HepG2 (cell line): Measurements from ENCODE around the gene LYRM9.

Experiments used
- HOXA7 ChIP-seq: sonication (generic); formaldehyde crosslinking; IDR thresholded peaks from 2 replicates; pipeline ENCODE4 v1.8.1; 2022; ENCODE audit warnings: mild to moderate bottlenecking, missing genetic modification reagents, moderate library complexity
- POLR2A ChIP-seq, 2 experiments: IDR thresholded peaks; 2 replicates each; pipeline ENCODE4 v1.6.1; 2011; ENCODE audit warnings: low read depth in 2 of 2, low read length in 2 of 2, mild to moderate bottlenecking in 1 of 2, moderate library complexity in 1 of 2; ENCODE audit not compliant: insufficient read depth in 1 of 2
- ZNF12 ChIP-seq: sonication (generic); formaldehyde crosslinking; IDR thresholded peaks from 2 replicates; pipeline ENCODE4 v1.5.0; 2020; ENCODE audit warnings: missing genetic modification reagents
- TF ChIP-seq, protein P1 (sequence below): sonication (generic); formaldehyde crosslinking; IDR thresholded peaks from 2 replicates; pipeline ENCODE4 v1.4.0; 2020; ENCODE audit warnings: missing genetic modification reagents

DNA sequence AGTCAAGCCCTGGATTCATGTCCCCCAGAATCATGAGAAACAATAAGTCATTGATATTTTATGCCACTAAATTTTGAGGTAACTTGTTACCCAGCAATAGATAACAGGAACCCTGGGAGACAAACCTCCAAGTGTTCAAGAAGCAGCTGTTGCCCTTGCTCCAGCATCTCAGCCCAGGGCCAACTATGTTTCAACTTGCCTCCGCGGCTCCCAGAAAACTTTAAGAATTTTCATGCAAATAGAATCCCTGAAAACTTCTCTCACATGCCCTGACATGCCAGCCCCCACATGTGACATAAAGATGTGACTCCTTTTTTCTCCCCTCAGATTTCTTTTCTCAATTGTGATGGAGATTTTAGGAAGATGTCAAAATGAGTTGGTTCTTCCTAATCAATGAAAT lies 22.8 kb downstream of the LYRM9 start:
- no peak for TF ChIP-seq ZNF12 (CRISPR knock-in tag)
- TF ChIP-seq POLR2A (IDR thresholded peaks at IDR 0.05; ENCODE audit: insufficient read depth in 1 of 2, low read depth in 2 of 2, low read length in 2 of 2), result no peak
- TF ChIP-seq, protein P1, sequence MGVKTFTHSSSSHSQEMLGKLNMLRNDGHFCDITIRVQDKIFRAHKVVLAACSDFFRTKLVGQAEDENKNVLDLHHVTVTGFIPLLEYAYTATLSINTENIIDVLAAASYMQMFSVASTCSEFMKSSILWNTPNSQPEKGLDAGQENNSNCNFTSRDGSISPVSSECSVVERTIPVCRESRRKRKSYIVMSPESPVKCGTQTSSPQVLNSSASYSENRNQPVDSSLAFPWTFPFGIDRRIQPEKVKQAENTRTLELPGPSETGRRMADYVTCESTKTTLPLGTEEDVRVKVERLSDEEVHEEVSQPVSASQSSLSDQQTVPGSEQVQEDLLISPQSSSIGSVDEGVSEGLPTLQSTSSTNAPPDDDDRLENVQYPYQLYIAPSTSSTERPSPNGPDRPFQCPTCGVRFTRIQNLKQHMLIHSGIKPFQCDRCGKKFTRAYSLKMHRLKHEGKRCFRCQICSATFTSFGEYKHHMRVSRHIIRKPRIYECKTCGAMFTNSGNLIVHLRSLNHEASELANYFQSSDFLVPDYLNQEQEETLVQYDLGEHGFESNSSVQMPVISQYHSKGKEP (CRISPR knock-in tag), result no peak
- TF ChIP-seq HOXA7 (CRISPR knock-in tag), result no peak
